Adipocyte (in vitro differentiated cells): ENCODE data around the gene FBXO47.

Experiments
- DNase-seq: peaks from one replicate; pipeline ENCODE4 v3.0.0-alpha.2; 2015; ENCODE audit warnings: low read depth
- H3K27me3 ChIP-seq: replicated peaks from 2 replicates; pipeline ENCODE4 v1.7.0; 2013; ENCODE audit warnings: mild to moderate bottlenecking, low read length, moderate library complexity; ENCODE audit not compliant: control insufficient read depth, insufficient read depth
- H3K36me3 ChIP-seq: 2 replicates; pipeline ENCODE4 v1.7.0; 2013; ENCODE audit warnings: low read length, mild to moderate bottlenecking, moderate library complexity; ENCODE audit not compliant: control insufficient read depth, insufficient read depth, severe bottlenecking
- H3K4me1 ChIP-seq: 2 replicates; pipeline ENCODE4 v1.7.0; 2013; ENCODE audit warnings: mild to moderate bottlenecking, low read length, moderate library complexity; ENCODE audit not compliant: control insufficient read depth, insufficient read depth
- H3K4me3 ChIP-seq: 2 replicates; pipeline ENCODE4 v1.7.0; 2013; ENCODE audit warnings: mild to moderate bottlenecking, low read length, moderate library complexity
- H3K9ac ChIP-seq: 2 replicates; pipeline ENCODE4 v1.7.0; 2013; ENCODE audit warnings: mild to moderate bottlenecking, low read length, moderate library complexity
- H3K9me3 ChIP-seq: 2 replicates; pipeline ENCODE4 v1.7.0; 2013; ENCODE audit warnings: mild to moderate bottlenecking, low read length, moderate library complexity; ENCODE audit not compliant: control insufficient read depth

Gene FBXO47

DNA sequence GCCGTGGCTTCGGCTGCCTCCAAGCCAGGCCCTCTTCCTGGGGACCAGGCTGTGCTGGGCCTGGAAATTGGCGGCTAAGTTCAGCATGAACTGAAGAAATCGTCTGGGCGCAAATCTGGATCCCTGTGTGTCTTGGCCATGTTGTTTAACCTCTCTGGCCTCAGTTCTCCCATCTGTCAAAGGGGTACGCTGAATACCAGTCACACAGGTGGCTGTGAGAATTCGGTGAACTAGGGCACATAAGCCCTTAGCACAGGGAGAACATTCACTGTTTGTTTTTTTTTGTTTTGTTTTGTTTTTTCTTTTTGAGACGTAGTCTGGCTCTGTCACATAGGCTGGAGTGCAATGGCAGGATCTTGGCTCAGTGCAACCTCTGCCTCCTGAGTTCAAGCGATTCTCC, 78.4 kb downstream of the FBXO47 start:
- Histone ChIP-seq H3K9me3 (no peaks in the 10 kb centered on the region), H3K4me3 (no peak overlapping the region), H3K27me3 (no peaks in the 10 kb centered on the region), H3K36me3 (peaks cover 83% of the 10 kb centered on the region), H3K9ac (no peak overlapping the region), H3K4me1 (peaks cover 36% of the 10 kb centered on the region)
- DNase-seq = no peak

DNA sequence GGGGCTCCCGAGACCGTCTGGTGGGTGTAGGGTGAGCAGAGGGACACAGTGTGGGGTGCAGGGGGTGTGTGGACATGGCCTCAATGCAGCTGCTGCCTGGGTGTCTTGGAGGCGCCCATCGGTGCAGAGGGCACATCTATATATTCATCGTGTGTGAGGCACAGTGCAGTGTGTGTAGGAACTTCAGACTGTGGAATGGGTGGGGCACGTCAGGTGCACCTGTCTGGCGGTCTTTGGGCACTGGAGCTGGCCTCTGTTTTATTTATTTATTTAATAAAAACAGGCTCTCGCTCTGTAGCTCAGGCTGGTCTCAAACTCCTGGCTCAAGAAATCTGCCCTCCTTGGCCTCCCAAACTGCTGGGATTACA, 80.6 kb downstream of the FBXO47 start:
- H3K4me1 ChIP-seq = peaks cover 42% of the 10 kb centered on the region

More for the DNA sequence above, 80.6 kb downstream of the FBXO47 start:
- H3K9me3 ChIP-seq = no peaks in the 10 kb centered on the region
- H3K9ac ChIP-seq = no peak overlapping the region
- no peak for DNase-seq
- H3K4me3 ChIP-seq = no peak overlapping the region
- peaks cover 70% of the 10 kb centered on the region for H3K36me3 ChIP-seq
- H3K27me3 ChIP-seq = no peaks in the 10 kb centered on the region
